Psoas muscle (tissue), 8 donors: ENCODE data around the gene CALML6. TPM values are rescaled to one million over a fixed set of nuclear protein-coding genes. Genes with fewer than 3 reads are reported as not detected.

ENCODE experiments used
- ATAC-seq, 4 donors: fragments of 200-7000 bp; cut with Tn5 transposase; one replicate each; pipeline ENCODE4 v1.9.1; 2020; ENCODE audit warnings: moderate library complexity in 3 of 4, mild to moderate bottlenecking in 2 of 4
- DNase-seq, 2 donors: peaks; one replicate each; pipeline ENCODE4 v3.0.0-alpha.2; 2020
- H3K27ac ChIP-seq: fragments of 200-600 bp; one replicate; pipeline ENCODE4 v1.8.0; 2022
- H3K27me3 ChIP-seq, 3 donors: fragments of 200-600 bp in 1 of 3; one replicate each; pipeline versions ENCODE4 v1.6.1 to v1.8.0; 2013 to 2022; ENCODE audit warnings: low read length in 2 of 3, mild to moderate bottlenecking in 2 of 3, moderate library complexity in 1 of 3; ENCODE audit not compliant: insufficient read depth in 3 of 3
- H3K36me3 ChIP-seq, 2 donors: fragments of 200-600 bp in 1 of 2; one replicate each; pipeline versions ENCODE4 v1.6.1 to v1.8.0; 2013 to 2022; ENCODE audit warnings: low read depth in 1 of 2, mild to moderate bottlenecking in 1 of 2, moderate library complexity in 1 of 2; ENCODE audit not compliant: insufficient read depth in 1 of 2
- H3K4me1 ChIP-seq: fragments of 200-600 bp; one replicate; pipeline ENCODE4 v1.8.0; 2022
- H3K4me3 ChIP-seq: fragments of 200-600 bp; one replicate; pipeline ENCODE4 v1.8.0; 2022; ENCODE audit warnings: mild to moderate bottlenecking
- H3K9me3 ChIP-seq: fragments of 200-600 bp; one replicate; pipeline ENCODE4 v1.8.0; 2022
- WGBS, 3 donors: extraction: QIAGEN DNeasy Blood & Tissue Kit; methylation state at CpG; one replicate each; pipeline versions ENCODE4 v1.1.6 to v1.1.7; 2013; 5-methylcytosine and 5-hydroxymethylcytosine counted together
- intact Hi-C, 2 donors: fragments of 100-400 bp; cut with DNase I; formaldehyde crosslinking; loops; one replicate each; pipeline versions ENCODE4 v1.11.0 to v1.14.2; 2022
- polyA plus RNA-seq, 3 donors: library from polyadenylated mRNA; stranded (reverse); fragments of 200-250 nt; gene quantifications; one replicate each; pipeline ENCODE4 v1.2.3, GENCODE V29; 2013
- total RNA-seq, 4 donors: library from RNA; stranded (reverse); fragmentation: NEBNext Ultra II Directional in 2 of 4; extraction: Animal tissue kit (Norgen Biotek cat#: 25700) in 2 of 4; gene quantifications; one replicate each; pipeline versions ENCODE4 v1.2.1 to v1.2.4, GENCODE V29; 2021 to 2023
- TF ChIP-seq, protein P1 (sequence below): fragments of 200-600 bp; IDR thresholded peaks from one replicate; pipeline ENCODE4 v1.8.0; 2022; ENCODE audit warnings: antibody characterized with exemption
- donor health status: healthy with polysubstance abuse.
- donor health status: DM: no; HTN: no; CAD: no; lungs with moderate emphysema.
- donor health status: Bipolar disorder and iron deficiency.
- donor health status: healthy.
- donor health status: DM: yes; HTN: yes; CAD: no.
- donor health status: DM: no; HTN: no; CAD: no.
- donor health status: DM: no; HTN: no; CAD: no.
- donor health status: DM: yes; HTN: yes; CAD: no.

Gene CALML6
- total and polyA plus RNA-seq, 7 donors, result 4.2 to 75.4 (median 25.6) TPM

GRCh38 chr1:1900883-1901640 is 14.0 kb upstream of the CALML6 start:
- DNase-seq (peak in 1 of 2 donors; percentile 30), ATAC-seq (no peak)
- Histone ChIP-seq H3K9me3 (no peaks in the 10 kb centered on the region), H3K4me3 (no peak overlapping the region), H3K4me1 (peaks cover 3% of the 10 kb centered on the region), H3K36me3 (no peaks in the 10 kb centered on the region), H3K27me3 (no peaks in the 10 kb centered on the region), H3K27ac (no peak overlapping the region)
- 77 to 82% (median 81%) methylated on average over 13 to 14 of the region's 14 CpGs for WGBS, 3 donors
- intact Hi-C loops, result no loop called here
- TF ChIP-seq, protein P1, sequence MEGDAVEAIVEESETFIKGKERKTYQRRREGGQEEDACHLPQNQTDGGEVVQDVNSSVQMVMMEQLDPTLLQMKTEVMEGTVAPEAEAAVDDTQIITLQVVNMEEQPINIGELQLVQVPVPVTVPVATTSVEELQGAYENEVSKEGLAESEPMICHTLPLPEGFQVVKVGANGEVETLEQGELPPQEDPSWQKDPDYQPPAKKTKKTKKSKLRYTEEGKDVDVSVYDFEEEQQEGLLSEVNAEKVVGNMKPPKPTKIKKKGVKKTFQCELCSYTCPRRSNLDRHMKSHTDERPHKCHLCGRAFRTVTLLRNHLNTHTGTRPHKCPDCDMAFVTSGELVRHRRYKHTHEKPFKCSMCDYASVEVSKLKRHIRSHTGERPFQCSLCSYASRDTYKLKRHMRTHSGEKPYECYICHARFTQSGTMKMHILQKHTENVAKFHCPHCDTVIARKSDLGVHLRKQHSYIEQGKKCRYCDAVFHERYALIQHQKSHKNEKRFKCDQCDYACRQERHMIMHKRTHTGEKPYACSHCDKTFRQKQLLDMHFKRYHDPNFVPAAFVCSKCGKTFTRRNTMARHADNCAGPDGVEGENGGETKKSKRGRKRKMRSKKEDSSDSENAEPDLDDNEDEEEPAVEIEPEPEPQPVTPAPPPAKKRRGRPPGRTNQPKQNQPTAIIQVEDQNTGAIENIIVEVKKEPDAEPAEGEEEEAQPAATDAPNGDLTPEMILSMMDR, result no peak

- no peaks in the 10 kb centered on the region for H3K36me3 ChIP-seq
- intact Hi-C loops, result no loop called here
- peaks cover 9% of the 10 kb centered on the region for H3K4me1 ChIP-seq
- peak in 1 of 2 donors; percentile 13 for DNase-seq
- ATAC-seq, result no peak
- no peaks in the 10 kb centered on the region for H3K9me3 ChIP-seq
- TF ChIP-seq, protein P1, result no peak
- H3K4me3 ChIP-seq, result no peak overlapping the region
- 68 to 75% (median 74%) methylated on average over 11 to 13 of the region's 13 CpGs for WGBS, 3 donors
- H3K27ac ChIP-seq, result no peak overlapping the region
- no peaks in the 10 kb centered on the region for H3K27me3 ChIP-seq
Observed at GRCh38 chr1:1901641-1902294, 13.3 kb upstream of the CALML6 start.

DNA sequence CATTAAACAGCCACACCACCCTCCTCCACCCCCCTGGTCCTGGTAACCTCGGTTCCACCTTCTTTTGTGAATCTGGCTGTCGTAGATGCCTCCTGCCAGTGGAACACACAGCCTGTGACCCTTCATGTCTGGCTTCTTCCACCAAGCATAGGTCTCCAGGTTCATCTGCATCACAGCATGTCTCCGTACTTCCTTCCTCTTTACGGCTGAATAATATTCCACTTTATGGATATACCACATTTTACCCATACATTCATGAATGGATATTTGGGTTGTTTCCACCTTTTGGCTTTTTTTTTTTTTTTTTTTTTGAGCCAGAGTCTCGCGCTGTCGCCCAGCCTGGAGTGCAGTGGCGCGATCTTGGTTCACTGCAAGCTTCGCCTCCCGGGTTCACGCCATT is 11.8 kb upstream of the CALML6 start:
- intact Hi-C loops, result no loop called here
- DNase-seq, result no peak
- Histone ChIP-seq H3K36me3 (no peaks in the 10 kb centered on the region), H3K9me3 (no peaks in the 10 kb centered on the region), H3K27ac (no peak overlapping the region), H3K27me3 (no peaks in the 10 kb centered on the region), H3K4me3 (no peak overlapping the region), H3K4me1 (peaks cover 24% of the 10 kb centered on the region)
- ATAC-seq, result no peak
- WGBS, 3 donors, result 91 to 99% (median 96%) methylated on average over 12 of the region's 12 CpGs
- TF ChIP-seq, protein P1, result no peak

DNA sequence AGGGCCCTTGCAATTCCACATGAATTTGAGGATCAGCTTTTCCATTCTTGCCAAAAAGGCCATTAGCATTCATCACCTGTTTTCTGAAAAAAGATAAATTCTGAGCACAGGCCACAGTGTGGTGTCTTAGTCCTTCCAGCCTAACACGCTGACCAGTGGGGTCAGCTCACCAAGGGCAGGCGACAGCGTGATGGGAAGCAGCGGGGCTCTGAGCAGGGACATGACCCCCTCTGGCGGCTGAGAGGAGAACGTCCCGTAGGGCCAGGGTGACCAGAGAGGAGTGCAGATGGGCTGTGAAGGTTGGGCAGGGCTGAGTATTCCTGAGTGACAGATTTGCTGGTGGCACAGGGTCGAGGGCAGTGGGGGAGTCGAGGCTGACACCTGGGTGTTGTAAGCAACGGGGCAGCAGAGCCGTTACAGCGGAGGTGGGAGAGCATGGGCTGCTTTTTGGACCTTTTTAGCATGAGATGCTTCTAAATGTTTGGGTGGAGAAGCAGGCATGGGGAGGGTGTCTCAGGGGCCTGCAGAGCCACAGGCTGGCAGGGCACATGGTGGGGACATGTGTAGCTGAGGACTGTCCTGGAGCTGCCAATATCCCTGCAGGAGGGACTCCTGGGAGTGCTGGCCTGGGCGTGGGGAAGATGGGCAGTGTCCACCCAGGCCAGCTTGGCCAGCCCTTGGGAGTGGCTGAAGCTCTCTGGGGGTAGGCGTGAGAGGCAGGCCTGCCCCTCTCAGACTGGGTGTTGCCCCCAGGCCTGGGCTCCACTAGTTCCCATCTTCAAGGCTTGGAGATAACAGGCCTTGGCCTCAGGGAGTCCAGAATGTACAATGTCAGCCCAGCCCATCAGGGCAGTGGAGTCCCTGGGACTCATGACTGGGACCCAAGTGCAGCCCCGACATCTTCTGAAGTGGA is 8.6 kb upstream of the CALML6 start:
- Histone ChIP-seq H3K27ac (peak overlapping the region; percentile 32), H3K9me3 (no peaks in the 10 kb centered on the region), H3K4me3 (no peak overlapping the region), H3K4me1 (peaks cover 32% of the 10 kb centered on the region), H3K36me3 (no peaks in the 10 kb centered on the region), H3K27me3 (no peaks in the 10 kb centered on the region)
- WGBS, 3 donors, result 16 to 18% (median 18%) methylated on average over 14 to 15 of the region's 15 CpGs
- TF ChIP-seq, protein P1, result peak; percentile 89
- ATAC-seq, result peak; percentile 70 to 74 (median 72)
- intact Hi-C loops, result loop anchor here (1.0 to 5.0 kb wide), 3 partner anchors 128 to 153 kb away; partner anchors contain the start of gene NADK (in 1 of the 2)
- peak; percentile 87 to 93 for DNase-seq
